ENCODE results near the gene DIS3. TPM values are rescaled to one million over a fixed set of nuclear protein-coding genes. Genes with fewer than 3 reads are reported as not detected.
A peak's percentile ranks its signal among the peaks of the same experiment; 100 is the strongest.
"Not testable (repeated sequence)": the region's sequence is repeated elsewhere in the genome, so short reads cannot be mapped to it uniquely, and the experiment has no call there.

The DIS3 gene
- total RNA-seq, 2 experiments from 2014 or later, result 47.9 to 51.7 TPM

- ATAC-seq (ENCODE audit: poor library complexity) (peak; percentile 92), DNase-seq (peak; percentile 87 to 98 (median 92))
- peaks cover 40% of the 10 kb centered on the region for H3K36me3 Mint-ChIP-seq (ENCODE audit: low read depth)
- CTCF ChIA-PET, result interaction anchor here (1.3 kb wide), 1 partner anchor 25 kb away, joined by 4 read pairs; no protein-coding TSS in a partner anchor
- H3K4me1 Mint-ChIP-seq (ENCODE audit: low read depth), result peaks cover 72% of the 10 kb centered on the region
- TF ChIP-seq CTCF (IDR thresholded peaks at IDR 0.05), result no peak
- intact Hi-C loops (cut with DNase I, micrococcal nuclease), result loop anchor here (2.0 to 10.0 kb wide), 2 partner anchors 53 to 1433 kb away; partner anchors contain the start of gene DIS3 (in 2 of the 2)
- Histone ChIP-seq H3K4me1 (ENCODE audit: insufficient read depth, low read length) (peaks cover 26% of the 10 kb centered on the region), H3K36me3 (ENCODE audit: insufficient read depth, low read length) (peaks cover 7% of the 10 kb centered on the region), H3K27me3 (ENCODE audit: control insufficient read depth in 1 of 2, insufficient read depth in 2 of 2, low read length in 2 of 2) (no peaks in the 10 kb centered on the region), H3K4me3 (ENCODE audit: low read length) (peak within 1 kb of the TSS; percentile 96), H3K27ac (ENCODE audit: low read depth in 1 of 2, low read length in 2 of 2) (peak within 1 kb of the TSS; percentile 44 to 52), H3K9me3 (ENCODE audit: control insufficient read depth in 1 of 2, insufficient read depth in 1 of 2, low read length in 2 of 2) (no peaks in the 10 kb centered on the region)
- no peaks in the 10 kb centered on the region for H3K9me3 Mint-ChIP-seq
- POLR2A ChIA-PET, result interaction anchor here (0.6 to 0.7 kb wide), 2 partner anchors 9 to 53 kb away, joined by 3 read pairs; no protein-coding TSS in a partner anchor
- peak within 1 kb of the TSS; percentile 77 for H3K27ac Mint-ChIP-seq
- peak within 1 kb of the TSS; percentile 94 for H3K4me3 Mint-ChIP-seq
- H3K27me3 Mint-ChIP-seq, result no peaks in the 10 kb centered on the region
Measured at GRCh38 chr13:72727417-72728289, 54.0 kb downstream of the DIS3 start, which contains the start of the genes BORA and MZT1. Gene BORA (plus strand): TSS chr13:72727923. CDS start chr13:72728941, 1,018 bp downstream. Gene MZT1 (minus strand): TSS chr13:72727629. CDS start chr13:72727602, 27 bp downstream.

GRCh38 chr13:72726726-72727416 lies 54.8 kb downstream of the DIS3 start:
- ATAC-seq (ENCODE audit: poor library complexity) (peak; percentile 15), DNase-seq (peak in 13 of 14 experiments; percentile 1 to 67 (median 25))
- Mint-ChIP-seq H3K4me3 (peak overlapping the region; percentile 94), H3K27me3 (no peaks in the 10 kb centered on the region), H3K9me3 (no peaks in the 10 kb centered on the region), H3K27ac (peak overlapping the region; percentile 77), H3K36me3 (ENCODE audit: low read depth) (peaks cover 35% of the 10 kb centered on the region), H3K4me1 (ENCODE audit: low read depth) (peaks cover 77% of the 10 kb centered on the region)
- H3K4me3 ChIP-seq (ENCODE audit: low read length), result peak overlapping the region; percentile 96
- H3K27me3 ChIP-seq (ENCODE audit: control insufficient read depth in 1 of 2, insufficient read depth in 2 of 2, low read length in 2 of 2), result no peaks in the 10 kb centered on the region
- TF ChIP-seq CTCF (IDR thresholded peaks at IDR 0.05), result no peak
- intact Hi-C loops (cut with DNase I, micrococcal nuclease), result loop anchor here (2.0 to 10.0 kb wide), 2 partner anchors 54 to 1432 kb away; partner anchors contain the start of gene DIS3 (in 1 of the 2)
- H3K36me3 ChIP-seq (ENCODE audit: insufficient read depth, low read length), result peaks cover 7% of the 10 kb centered on the region
- H3K9me3 ChIP-seq (ENCODE audit: control insufficient read depth in 1 of 2, insufficient read depth in 1 of 2, low read length in 2 of 2), result no peaks in the 10 kb centered on the region
- peak overlapping the region; percentile 44 to 46 for H3K27ac ChIP-seq (ENCODE audit: low read depth in 1 of 2, low read length in 2 of 2)
- POLR2A ChIA-PET, result no interaction called here
- CTCF ChIA-PET, result no interaction called here
- H3K4me1 ChIP-seq (ENCODE audit: insufficient read depth, low read length), result peaks cover 26% of the 10 kb centered on the region

GRCh38 chr13:72726185-72726584 lies 55.5 kb downstream of the DIS3 start:
- not testable (repeated sequence) for H3K27ac ChIP-seq (ENCODE audit: low read depth in 1 of 2, low read length in 2 of 2)

More at GRCh38 chr13:72726185-72726584, 55.5 kb downstream of the DIS3 start:
- POLR2A ChIA-PET; DNase-seq; H3K9me3 ChIP-seq (ENCODE audit: control insufficient read depth in 1 of 2, insufficient read depth in 1 of 2, low read length in 2 of 2); CTCF ChIA-PET; H3K27me3 Mint-ChIP-seq; H3K36me3 ChIP-seq (ENCODE audit: insufficient read depth, low read length); H3K27ac Mint-ChIP-seq; H3K9me3 Mint-ChIP-seq; H3K27me3 ChIP-seq (ENCODE audit: control insufficient read depth in 1 of 2, insufficient read depth in 2 of 2, low read length in 2 of 2); ATAC-seq (ENCODE audit: poor library complexity): not testable (repeated sequence)
- H3K4me3 Mint-ChIP-seq, result peak overlapping the region; percentile 94
- Histone ChIP-seq H3K4me3 (ENCODE audit: low read length) (peak overlapping the region; percentile 96), H3K4me1 (ENCODE audit: insufficient read depth, low read length) (peaks cover 26% of the 10 kb centered on the region)
- intact Hi-C loops (cut with DNase I, micrococcal nuclease), result loop anchor here (2.0 to 10.0 kb wide), 2 partner anchors 55 to 1431 kb away; partner anchors contain the start of gene DIS3 (in 1 of the 2)
- H3K36me3 Mint-ChIP-seq (ENCODE audit: low read depth), result peaks cover 35% of the 10 kb centered on the region
- H3K4me1 Mint-ChIP-seq (ENCODE audit: low read depth), result peaks cover 78% of the 10 kb centered on the region

All from CD4-positive, alpha-beta T cell (primary cell).